Large intestine (tissue), 3 donors: ENCODE measurements around the gene HSPA6. TPM values are rescaled to one million over a fixed set of nuclear protein-coding genes. Genes with fewer than 3 reads are reported as not detected.

Source experiments
- DNase-seq, 2 donors: peaks; one replicate each; pipeline versions ENCODE4 v3.0.0 to v3.0.0-alpha.2; 2013
- H3K27ac ChIP-seq: one replicate; pipeline ENCODE4 v1.5.1; 2013; ENCODE audit warnings: low read length
- H3K27me3 ChIP-seq: 2 replicates; pipeline ENCODE4 v1.6.1; 2013; ENCODE audit warnings: low read length; ENCODE audit not compliant: control insufficient read depth, insufficient read depth
- H3K36me3 ChIP-seq: 2 replicates; pipeline ENCODE4 v1.6.1; 2013; ENCODE audit warnings: low read length; ENCODE audit not compliant: control insufficient read depth, insufficient read depth
- H3K4me1 ChIP-seq: one replicate; pipeline ENCODE4 v1.6.1; 2013; ENCODE audit warnings: low read length; ENCODE audit not compliant: control insufficient read depth, insufficient read depth
- H3K4me3 ChIP-seq: one replicate; pipeline ENCODE4 v1.5.1; 2013; ENCODE audit warnings: low read length
- H3K9me3 ChIP-seq: one replicate; pipeline ENCODE4 v1.6.1; 2013; ENCODE audit warnings: mild to moderate bottlenecking, low read depth, low read length, moderate library complexity; ENCODE audit not compliant: control insufficient read depth
- WGBS: methylation state at CpG from one replicate; pipeline ENCODE4 v1.1.5; 2013; ENCODE audit warnings: low lambda C conversion rate; ENCODE audit not compliant: insufficient coverage; 5-methylcytosine and 5-hydroxymethylcytosine counted together
- polyA plus RNA-seq: library from polyadenylated mRNA; unstranded; fragments of 120-200 nt; gene quantifications from one replicate; pipeline ENCODE4 v1.2.1, GENCODE V29; 2013

HSPA6 gene
- polyA plus RNA-seq, 1 donor, result 0.46 TPM

GRCh38 chr1:161491472-161491871 is 32.9 kb upstream of the HSPA6 start:
- Histone ChIP-seq H3K27me3 (peaks cover 66% of the 10 kb centered on the region), H3K4me3 (no peak overlapping the region), H3K27ac (no peak overlapping the region), H3K9me3 (no peaks in the 10 kb centered on the region), H3K4me1 (no peaks in the 10 kb centered on the region), H3K36me3 (no peaks in the 10 kb centered on the region)
- no peak for DNase-seq
- WGBS, result 20% methylated on average over 1 of the region's 5 CpGs

- Histone ChIP-seq H3K27me3 (peaks cover 58% of the 10 kb centered on the region), H3K9me3 (no peaks in the 10 kb centered on the region), H3K36me3 (no peaks in the 10 kb centered on the region), H3K4me1 (no peaks in the 10 kb centered on the region), H3K4me3 (no peak overlapping the region), H3K27ac (no peak overlapping the region)
- no peak for DNase-seq
- WGBS, result no CpG with 5 or more reads among the region's 2 CpGs
Observed at GRCh38 chr1:161492827-161493226, 31.5 kb upstream of the HSPA6 start.

GRCh38 chr1:161494091-161494735 is 30.1 kb upstream of the HSPA6 start:
- Histone ChIP-seq H3K36me3 (no peaks in the 10 kb centered on the region), H3K27me3 (peaks cover 52% of the 10 kb centered on the region), H3K4me3 (no peak overlapping the region), H3K9me3 (no peaks in the 10 kb centered on the region), H3K27ac (no peak overlapping the region), H3K4me1 (no peaks in the 10 kb centered on the region)
- WGBS, result no CpG with 5 or more reads among the region's 3 CpGs
- DNase-seq, result no peak

- Histone ChIP-seq H3K4me1 (no peaks in the 10 kb centered on the region), H3K27ac (no peak overlapping the region), H3K9me3 (no peaks in the 10 kb centered on the region), H3K36me3 (no peaks in the 10 kb centered on the region), H3K27me3 (peaks cover 40% of the 10 kb centered on the region), H3K4me3 (no peak overlapping the region)
- DNase-seq, result no peak
Observed at GRCh38 chr1:161495490-161495889, 28.9 kb upstream of the HSPA6 start.

GRCh38 chr1:161497961-161498360 is 26.4 kb upstream of the HSPA6 start:
- Histone ChIP-seq H3K27ac (no peak overlapping the region), H3K4me1 (no peaks in the 10 kb centered on the region), H3K4me3 (no peak overlapping the region), H3K27me3 (peaks cover 29% of the 10 kb centered on the region), H3K9me3 (no peaks in the 10 kb centered on the region), H3K36me3 (no peaks in the 10 kb centered on the region)
- no CpG with 5 or more reads among the region's 1 CpG for WGBS
- DNase-seq, result no peak

- Histone ChIP-seq H3K27me3 (peaks cover 29% of the 10 kb centered on the region), H3K4me1 (no peaks in the 10 kb centered on the region), H3K36me3 (no peaks in the 10 kb centered on the region), H3K4me3 (no peak overlapping the region), H3K27ac (no peak overlapping the region), H3K9me3 (no peaks in the 10 kb centered on the region)
- DNase-seq, result no peak
- WGBS, result no CpG with 5 or more reads among the region's 2 CpGs
Observed at GRCh38 chr1:161498646-161499045, 25.7 kb upstream of the HSPA6 start.

- H3K36me3 ChIP-seq, result no peaks in the 10 kb centered on the region
- no peak overlapping the region for H3K27ac ChIP-seq
- H3K9me3 ChIP-seq, result no peaks in the 10 kb centered on the region
- no peak for DNase-seq
- H3K27me3 ChIP-seq, result peaks cover 31% of the 10 kb centered on the region
- no peak overlapping the region for H3K4me3 ChIP-seq
- WGBS, result 81% methylated on average over 3 of the region's 8 CpGs
- H3K4me1 ChIP-seq, result no peaks in the 10 kb centered on the region
Observed at GRCh38 chr1:161499099-161500039, 25.0 kb upstream of the HSPA6 start.

GRCh38 chr1:161501234-161501633 is 23.1 kb upstream of the HSPA6 start:
- Histone ChIP-seq H3K27me3 (peaks cover 35% of the 10 kb centered on the region), H3K36me3 (no peaks in the 10 kb centered on the region), H3K9me3 (no peaks in the 10 kb centered on the region), H3K27ac (no peak overlapping the region), H3K4me1 (no peaks in the 10 kb centered on the region), H3K4me3 (no peak overlapping the region)
- no peak for DNase-seq
- no CpG with 5 or more reads among the region's 1 CpG for WGBS

- WGBS, result no CpG with 5 or more reads among the region's 4 CpGs
- DNase-seq, result no peak
- Histone ChIP-seq H3K4me1 (no peaks in the 10 kb centered on the region), H3K27ac (no peak overlapping the region), H3K36me3 (no peaks in the 10 kb centered on the region), H3K9me3 (no peaks in the 10 kb centered on the region), H3K4me3 (no peak overlapping the region), H3K27me3 (peaks cover 33% of the 10 kb centered on the region)
Observed at GRCh38 chr1:161502181-161502580, 22.2 kb upstream of the HSPA6 start.

- Histone ChIP-seq H3K36me3 (no peaks in the 10 kb centered on the region), H3K9me3 (no peaks in the 10 kb centered on the region), H3K27ac (no peak overlapping the region), H3K4me3 (no peak overlapping the region), H3K27me3 (peaks cover 32% of the 10 kb centered on the region), H3K4me1 (no peaks in the 10 kb centered on the region)
- DNase-seq, result no peak
- no CpG with 5 or more reads among the region's 1 CpG for WGBS
Observed at GRCh38 chr1:161502641-161503393, 21.5 kb upstream of the HSPA6 start.
